NCI-H1417 (cell line): Measurements from ENCODE around the gene ALDH4A1.
"Not testable (repeated sequence)": the region's sequence is repeated elsewhere in the genome, so short reads cannot be mapped to it uniquely, and the experiment has no call there.

ENCODE experiments used
- DNase-seq, 3 experiments: peaks; one replicate each; lab custom pipeline; 2025; lab: John Stamatoyannopoulos, UW

ALDH4A1 gene

DNA sequence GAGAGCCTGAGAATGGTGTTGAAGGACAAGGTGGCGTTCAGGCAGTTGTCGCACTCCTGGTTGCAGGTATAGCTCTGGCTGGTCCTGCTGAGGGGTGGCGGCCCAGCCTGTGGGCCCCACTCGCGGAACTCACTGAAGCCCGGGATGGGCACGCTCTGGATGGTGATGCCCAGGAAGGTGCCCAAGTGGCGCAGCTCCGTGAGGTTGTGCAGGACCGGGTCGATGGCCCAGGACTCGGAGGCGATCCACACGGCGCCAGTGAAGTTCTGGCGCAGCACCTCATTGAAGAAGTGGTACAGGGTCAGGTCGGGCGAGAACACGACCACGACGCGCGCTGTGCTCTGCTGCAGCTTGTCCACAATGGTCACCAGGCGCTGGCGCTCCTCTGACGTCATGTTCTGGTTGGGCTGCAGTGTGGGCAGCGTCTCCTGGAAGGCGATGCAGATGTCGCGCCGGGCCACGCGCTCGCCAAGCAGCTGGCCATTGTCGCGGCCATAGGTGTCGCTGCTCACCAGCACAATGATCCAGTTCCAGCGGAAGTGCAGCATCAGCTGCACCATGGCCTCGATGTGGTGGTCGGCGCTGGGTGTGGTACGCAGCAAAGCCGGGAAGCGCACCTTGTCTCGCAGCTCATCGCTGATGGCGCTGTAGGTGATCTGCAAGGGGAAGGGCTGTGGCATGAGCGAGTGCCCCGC is 47.9 kb downstream of the ALDH4A1 start:
- DNase-seq = no peak

DNA sequence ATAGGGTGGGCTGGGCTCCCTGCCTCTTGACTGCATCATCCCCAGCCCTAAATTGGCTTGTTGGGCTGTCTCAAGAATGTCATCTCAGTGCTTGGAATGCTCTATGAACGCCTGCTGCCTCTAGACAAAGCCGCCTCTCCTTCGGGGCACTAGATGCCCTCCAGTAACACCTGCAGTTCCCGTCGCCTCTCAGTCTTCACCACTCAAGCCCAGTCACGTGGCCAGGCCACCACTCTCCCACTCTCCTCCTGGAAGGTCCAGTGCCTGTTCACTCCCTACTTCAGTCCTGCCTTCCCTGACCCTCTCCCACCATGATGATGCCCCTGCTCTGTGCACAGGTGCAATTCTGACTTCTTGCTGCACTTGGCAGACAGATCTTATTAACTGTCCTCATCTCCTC is 49.9 kb downstream of the ALDH4A1 start:
- DNase-seq = peak in 1 of 3 experiments; percentile 4

GRCh38 chr1:18849261-18849711 is 53.1 kb downstream of the ALDH4A1 start:
- DNase-seq = no peak

DNA sequence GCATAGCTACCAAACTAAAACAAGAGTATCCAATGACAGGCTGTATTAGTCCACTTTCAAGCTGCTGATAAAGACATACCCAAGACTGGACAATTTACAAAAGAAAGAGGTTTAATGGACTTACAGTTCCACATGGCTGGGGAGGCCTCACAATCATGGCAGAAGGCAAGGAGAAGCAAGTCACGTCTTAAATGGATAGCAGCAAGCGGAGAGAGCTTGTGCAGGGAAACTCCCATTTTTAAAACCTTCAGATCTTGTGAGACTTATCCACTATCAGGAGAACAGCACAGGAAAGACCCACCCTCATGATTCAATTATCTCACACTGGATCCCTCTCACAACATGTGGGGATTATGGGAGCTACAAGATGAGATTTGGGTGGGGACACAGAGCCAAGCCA is 54.6 kb downstream of the ALDH4A1 start:
- not testable (repeated sequence) for DNase-seq

DNA sequence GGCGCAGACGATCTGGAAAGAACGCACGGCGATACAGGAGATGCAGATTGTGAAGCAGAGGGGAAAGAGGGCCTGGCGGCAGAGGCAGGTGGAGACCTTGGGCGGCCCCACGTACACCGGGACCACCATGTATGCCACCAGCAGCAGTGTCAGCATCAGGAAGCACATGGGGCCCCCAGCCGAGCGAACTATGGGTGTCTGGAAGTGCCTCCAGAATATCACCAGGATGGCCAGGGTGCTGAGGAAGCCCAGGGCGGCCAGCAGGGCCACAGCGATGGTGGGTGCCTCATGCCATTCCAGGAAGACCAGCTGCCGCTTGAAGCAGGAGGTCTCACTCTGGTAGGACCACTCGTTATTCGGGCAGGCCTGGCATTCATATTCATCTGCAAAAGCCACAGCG is 62.2 kb downstream of the ALDH4A1 start:
- DNase-seq = no peak

GRCh38 chr1:18836654-18837053 is 65.7 kb downstream of the ALDH4A1 start:
- no peak for DNase-seq

DNA sequence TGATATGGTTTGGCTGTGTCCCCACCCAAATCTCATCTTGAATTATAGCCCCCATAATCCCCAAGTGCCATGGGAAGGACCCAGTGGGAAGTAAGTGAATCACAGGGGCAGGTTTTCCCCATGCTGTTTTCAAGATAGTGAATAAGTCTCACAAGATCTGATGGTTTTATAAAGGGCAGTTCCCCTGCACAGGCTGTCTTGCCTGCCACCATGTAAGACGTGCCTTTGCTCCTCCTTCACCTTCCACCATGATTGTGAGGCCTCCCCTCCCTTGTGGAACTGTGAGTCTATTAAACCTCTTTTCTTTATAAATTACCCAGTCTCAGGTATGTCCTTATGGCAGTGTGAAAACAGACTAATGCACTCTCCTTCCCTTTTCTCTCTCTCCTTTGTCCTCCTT is 70.0 kb downstream of the ALDH4A1 start:
- not testable (repeated sequence) for DNase-seq

- no peak for DNase-seq
Measured at GRCh38 chr1:18831656-18832055, 70.7 kb downstream of the ALDH4A1 start.

DNA sequence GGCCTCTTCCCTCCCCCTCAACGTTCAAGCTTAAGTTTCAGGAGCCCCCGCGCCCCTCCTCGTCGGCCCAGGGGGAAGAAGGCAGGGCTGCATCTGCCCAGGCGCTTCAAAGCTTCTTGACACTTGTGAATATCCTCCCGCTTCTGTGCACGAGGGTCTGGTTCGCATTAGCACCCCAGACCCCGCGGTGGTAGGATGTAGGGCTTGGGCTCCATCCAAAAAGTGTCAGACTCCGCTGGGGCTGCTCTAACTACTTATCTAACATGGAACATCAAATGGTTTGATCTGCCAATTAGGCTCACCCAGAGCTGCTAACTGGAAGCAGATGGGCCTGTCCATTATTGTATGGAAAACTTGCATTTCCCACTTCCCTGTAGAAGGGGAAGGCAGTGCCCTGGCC is 71.8 kb downstream of the ALDH4A1 start:
- DNase-seq = no peak

DNA sequence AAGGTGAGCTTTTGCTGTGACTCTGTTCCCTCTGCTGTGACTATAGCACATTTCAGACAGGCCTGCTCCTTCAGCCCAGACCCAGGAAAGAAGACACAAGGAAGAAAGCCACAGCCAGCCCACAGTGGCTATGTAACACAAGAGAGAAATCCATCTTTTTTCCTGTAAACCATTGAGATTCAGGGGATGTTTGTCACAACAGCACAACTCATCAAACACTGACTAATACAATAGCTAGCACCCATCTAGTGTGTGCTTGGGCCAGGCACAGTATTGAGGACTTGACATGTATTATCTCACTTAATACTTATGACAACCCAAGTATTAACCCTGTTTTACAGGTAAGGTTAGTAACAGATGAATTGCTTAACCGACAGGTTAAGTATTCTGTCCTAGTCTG is 72.7 kb downstream of the ALDH4A1 start:
- DNase-seq = no peak

DNA sequence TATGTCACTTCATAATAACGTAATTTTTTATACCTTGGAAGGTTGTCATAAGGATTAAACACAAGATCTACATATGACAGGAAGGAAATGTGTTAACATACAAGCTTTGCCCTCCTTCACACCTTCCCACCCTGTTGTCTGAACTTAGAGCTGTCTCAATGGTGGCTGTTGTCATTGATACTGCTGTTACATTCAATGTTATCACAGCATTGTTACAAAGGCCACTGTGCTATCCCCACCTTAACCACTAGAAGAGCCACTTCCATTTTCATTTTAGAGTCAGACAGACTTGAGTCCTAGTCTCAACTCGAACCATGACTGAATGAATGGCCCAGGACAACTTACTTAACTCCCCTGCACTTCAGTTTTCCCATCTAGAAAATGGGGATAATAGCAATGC is 74.1 kb downstream of the ALDH4A1 start:
- no peak for DNase-seq

DNA sequence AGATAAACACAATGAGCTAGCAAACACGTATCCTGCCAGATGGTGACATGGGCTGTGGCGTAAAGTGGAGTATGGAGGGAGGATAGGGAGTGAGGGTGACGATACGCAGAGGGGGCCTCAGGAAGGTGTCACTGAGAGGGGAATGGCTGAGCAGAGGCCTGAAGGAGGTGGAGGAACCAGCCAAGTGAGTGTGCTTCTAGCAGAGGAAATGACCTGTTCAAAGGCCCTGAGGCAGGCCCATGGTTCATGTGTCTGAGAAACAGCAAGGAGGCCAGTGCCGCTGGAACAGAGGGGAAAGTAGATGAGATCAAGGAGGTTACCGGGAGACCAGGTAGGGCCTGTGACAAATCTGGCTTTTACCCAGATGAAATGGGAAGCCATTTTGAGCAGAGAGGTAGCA is 78.9 kb downstream of the ALDH4A1 start:
- DNase-seq = no peak
